Upper lobe of left lung (tissue), 6 donors: Measurements from ENCODE around the gene SPRED1. TPM values are rescaled to one million over a fixed set of nuclear protein-coding genes. Genes with fewer than 3 reads are reported as not detected.

Source experiments
- ATAC-seq, 2 donors: fragments of 200-7000 bp; cut with Tn5 transposase; one replicate each; pipeline ENCODE4 v1.9.1; 2022; ENCODE audit warnings: mild to moderate bottlenecking in 2 of 2, moderate library complexity in 2 of 2; ENCODE audit not compliant: low FRiP score in 2 of 2
- DNase-seq, 2 donors: peaks; one replicate each; pipeline ENCODE4 v3.0.0-alpha.2; 2019 to 2020
- H3K27ac ChIP-seq, 4 donors: fragments of 200-600 bp; sonication (generic); one replicate each; pipeline ENCODE4 v1.5.1; 2016 to 2019
- H3K27me3 ChIP-seq, 4 donors: fragments of 200-600 bp; sonication (generic); one replicate each; pipeline ENCODE4 v1.5.1; 2017 to 2019
- H3K36me3 ChIP-seq, 4 donors: fragments of 200-600 bp; sonication (generic); one replicate each; pipeline ENCODE4 v1.5.1; 2016 to 2019
- H3K4me1 ChIP-seq, 4 donors: fragments of 200-600 bp; sonication (generic); one replicate each; pipeline ENCODE4 v1.5.1; 2018 to 2019
- H3K4me3 ChIP-seq, 4 donors: fragments of 200-600 bp; sonication (generic); one replicate each; pipeline ENCODE4 v1.5.1; 2017 to 2019; ENCODE audit warnings: mild to moderate bottlenecking in 2 of 4, moderate library complexity in 1 of 4
- H3K9me3 ChIP-seq, 4 donors: fragments of 200-600 bp; sonication (generic); one replicate each; pipeline ENCODE4 v1.5.1; 2018 to 2019
- EP300 ChIP-seq, 4 donors: sonication (generic); formaldehyde crosslinking; IDR thresholded peaks; one replicate each; pipeline ENCODE4 v1.5.1; 2017; ENCODE audit warnings: antibody characterized with exemption in 4 of 4, control low read depth in 2 of 4
- POLR2A ChIP-seq, 4 donors: fragments of 450-650 bp; IDR thresholded peaks; one replicate each; pipeline ENCODE4 v1.5.1; 2016 to 2017; ENCODE audit warnings: antibody characterized with exemption in 4 of 4, mild to moderate bottlenecking in 2 of 4
- POLR2AphosphoS5 ChIP-seq, 2 donors: sonication (generic); formaldehyde crosslinking; IDR thresholded peaks; one replicate each; pipeline ENCODE4 v1.5.1; 2017; ENCODE audit warnings: antibody characterized with exemption in 2 of 2
- WGBS, 2 donors: methylation state at CpG; one replicate each; pipeline ENCODE4 v1.1.5; 2017 to 2018; 5-methylcytosine and 5-hydroxymethylcytosine counted together
- total RNA-seq, 6 donors: library from RNA; depleted of rRNA in 4 of 6; stranded (reverse); fragments of >200 nt in 4 of 6; gene quantifications; one replicate each; pipeline versions ENCODE4 v1.1.0 to v1.2.1, GENCODE V29; 2016 to 2021
- TF ChIP-seq, protein P1 (sequence below), 6 experiments: fragments of 450-650 bp in 4 of 6; fragments of 200-600 bp in 2 of 6; sonication (generic) in 2 of 6; IDR thresholded peaks; one replicate each; pipeline ENCODE4 v1.5.1; 2016 to 2019; ENCODE audit warnings: antibody characterized with exemption in 6 of 6
- donor health status: DM: no; HTN: no; CAD: no; lungs with moderate emphysema.
- donor health status: DM: no; HTN: yes; CAD: no; lungs with severe emphysema.

Gene SPRED1
- total RNA-seq, 6 donors from 2014 or later: 30.9 to 73.4 (median 46.1) TPM

- H3K9me3 ChIP-seq: no peaks in the 10 kb centered on the region
- H3K36me3 ChIP-seq: peaks cover 0 to 10% (median 0%) of the 10 kb centered on the region in 4 donors
- H3K27me3 ChIP-seq: no peaks in the 10 kb centered on the region
- ATAC-seq: no peak
- H3K4me1 ChIP-seq: peaks cover 0 to 9% (median 1%) of the 10 kb centered on the region in 4 donors
- 71% methylated on average over 3 of the region's 3 CpGs for WGBS, 2 donors
- TF ChIP-seq POLR2AphosphoS5 (IDR thresholded peaks at IDR 0.05) (no peak), EP300 (IDR thresholded peaks at IDR 0.05) (no peak), POLR2A (IDR thresholded peaks at IDR 0.05) (no peak)
- TF ChIP-seq, protein P1, sequence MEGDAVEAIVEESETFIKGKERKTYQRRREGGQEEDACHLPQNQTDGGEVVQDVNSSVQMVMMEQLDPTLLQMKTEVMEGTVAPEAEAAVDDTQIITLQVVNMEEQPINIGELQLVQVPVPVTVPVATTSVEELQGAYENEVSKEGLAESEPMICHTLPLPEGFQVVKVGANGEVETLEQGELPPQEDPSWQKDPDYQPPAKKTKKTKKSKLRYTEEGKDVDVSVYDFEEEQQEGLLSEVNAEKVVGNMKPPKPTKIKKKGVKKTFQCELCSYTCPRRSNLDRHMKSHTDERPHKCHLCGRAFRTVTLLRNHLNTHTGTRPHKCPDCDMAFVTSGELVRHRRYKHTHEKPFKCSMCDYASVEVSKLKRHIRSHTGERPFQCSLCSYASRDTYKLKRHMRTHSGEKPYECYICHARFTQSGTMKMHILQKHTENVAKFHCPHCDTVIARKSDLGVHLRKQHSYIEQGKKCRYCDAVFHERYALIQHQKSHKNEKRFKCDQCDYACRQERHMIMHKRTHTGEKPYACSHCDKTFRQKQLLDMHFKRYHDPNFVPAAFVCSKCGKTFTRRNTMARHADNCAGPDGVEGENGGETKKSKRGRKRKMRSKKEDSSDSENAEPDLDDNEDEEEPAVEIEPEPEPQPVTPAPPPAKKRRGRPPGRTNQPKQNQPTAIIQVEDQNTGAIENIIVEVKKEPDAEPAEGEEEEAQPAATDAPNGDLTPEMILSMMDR (IDR thresholded peaks at IDR 0.05): no peak
- no peak overlapping the region for H3K4me3 ChIP-seq
- no peak overlapping the region for H3K27ac ChIP-seq
- no peak for DNase-seq
Measured at GRCh38 chr15:38304481-38304880, 51.8 kb downstream of the SPRED1 start.

GRCh38 chr15:38307251-38307650, 54.6 kb downstream of the SPRED1 start:
- ATAC-seq (peak in 1 of 2 donors; percentile 73), DNase-seq (no peak)
- Histone ChIP-seq H3K27ac (no peak overlapping the region), H3K4me3 (no peak overlapping the region), H3K4me1 (peaks cover 0 to 9% (median 1%) of the 10 kb centered on the region in 4 donors), H3K36me3 (peaks cover 0 to 3% (median 0%) of the 10 kb centered on the region in 4 donors), H3K9me3 (no peaks in the 10 kb centered on the region), H3K27me3 (no peaks in the 10 kb centered on the region)
- whole genome bisulfite sequencing, 2 donors: 44 to 46% methylated on average over 2 of the region's 2 CpGs
- TF ChIP-seq, protein P1 (IDR thresholded peaks at IDR 0.05): no peak
- TF ChIP-seq POLR2AphosphoS5 (IDR thresholded peaks at IDR 0.05) (no peak), EP300 (IDR thresholded peaks at IDR 0.05) (no peak), POLR2A (IDR thresholded peaks at IDR 0.05) (no peak)

- no peak overlapping the region for H3K4me3 ChIP-seq
- H3K9me3 ChIP-seq: no peaks in the 10 kb centered on the region
- H3K27ac ChIP-seq: no peak overlapping the region
- peaks cover 0 to 9% (median 1%) of the 10 kb centered on the region in 4 donors for H3K4me1 ChIP-seq
- ATAC-seq (no peak), DNase-seq (no peak)
- no peak for TF ChIP-seq EP300 (IDR thresholded peaks at IDR 0.05)
- no peak for TF ChIP-seq POLR2AphosphoS5 (IDR thresholded peaks at IDR 0.05)
- no peak for TF ChIP-seq POLR2A (IDR thresholded peaks at IDR 0.05)
- TF ChIP-seq, protein P1 (IDR thresholded peaks at IDR 0.05): no peak
- H3K27me3 ChIP-seq: no peaks in the 10 kb centered on the region
- peaks cover 0 to 3% (median 0%) of the 10 kb centered on the region in 4 donors for H3K36me3 ChIP-seq
- 81 to 89% methylated on average over 5 of the region's 5 CpGs for WGBS, 2 donors
Measured at GRCh38 chr15:38307861-38308641, 55.4 kb downstream of the SPRED1 start.

DNA sequence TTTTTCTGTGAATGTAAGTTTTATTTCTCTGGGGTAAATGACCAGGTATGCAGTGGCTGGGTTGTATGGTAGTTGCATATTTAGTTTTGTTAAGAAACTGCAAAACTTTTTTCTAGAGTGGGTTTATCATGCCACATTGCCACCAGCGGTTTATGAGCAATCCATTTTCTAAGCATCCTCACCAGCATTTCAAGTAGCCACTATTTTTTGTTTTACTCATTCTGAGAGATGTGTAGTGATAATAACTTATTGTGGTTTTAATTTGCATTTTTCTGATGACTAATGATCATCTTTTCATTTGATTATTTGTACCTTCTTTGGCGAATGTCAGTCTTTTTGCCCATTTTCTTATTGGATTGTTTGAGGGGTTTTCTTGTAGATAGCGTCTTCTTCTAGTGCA, 56.2 kb downstream of the SPRED1 start:
- H3K4me3 ChIP-seq: no peak overlapping the region
- H3K4me1 ChIP-seq: peaks cover 0 to 9% (median 1%) of the 10 kb centered on the region in 4 donors
- WGBS, 2 donors: 94 to 95% methylated on average over 3 of the region's 3 CpGs
- no peaks in the 10 kb centered on the region for H3K27me3 ChIP-seq
- ATAC-seq (no peak), DNase-seq (no peak)
- H3K36me3 ChIP-seq: peaks cover 0 to 3% (median 0%) of the 10 kb centered on the region in 4 donors
- H3K27ac ChIP-seq: no peak overlapping the region
- H3K9me3 ChIP-seq: no peaks in the 10 kb centered on the region
- TF ChIP-seq POLR2A (IDR thresholded peaks at IDR 0.05) (no peak), EP300 (IDR thresholded peaks at IDR 0.05) (no peak), POLR2AphosphoS5 (IDR thresholded peaks at IDR 0.05) (no peak)
- TF ChIP-seq, protein P1 (IDR thresholded peaks at IDR 0.05): no peak
